ENCODE measurements around the gene RUNX3. TPM values are rescaled to one million over a fixed set of nuclear protein-coding genes. Genes with fewer than 3 reads are reported as not detected.

Gene RUNX3
- total and polyA plus RNA-seq, 2 donors from 2014 or later: 0.47 to 7.9 TPM

- Histone ChIP-seq H3K9me3 (ENCODE audit: control insufficient read depth in 2 of 3, insufficient read depth in 1 of 3, low read length in 3 of 3) (no peaks in the 10 kb centered on the region), H3K27me3 (ENCODE audit: control insufficient read depth, insufficient read depth, low read length) (no peaks in the 10 kb centered on the region), H3K36me3 (ENCODE audit: control insufficient read depth in 2 of 3, insufficient read depth in 3 of 3, low read length in 3 of 3) (no peaks in the 10 kb centered on the region), H3K27ac (ENCODE audit: low read depth in 2 of 2, low read length in 2 of 2) (no peak overlapping the region), H3K4me3 (ENCODE audit: low read length in 3 of 3) (no peak overlapping the region), H3K9ac (ENCODE audit: low read length in 3 of 3) (no peak overlapping the region), H3K4me1 (ENCODE audit: control insufficient read depth in 2 of 3, insufficient read depth in 2 of 3, low read depth in 1 of 3, low read length in 3 of 3) (no peaks in the 10 kb centered on the region)
- peak in 3 of 5 donors; percentile 3 to 49 (median 28) for DNase-seq
- TF ChIP-seq CTCF (IDR thresholded peaks at IDR 0.05; ENCODE audit: borderline replicate concordance, extremely low read depth, insufficient read depth): no peak
- intact Hi-C loops (cut with DNase I): no loop called here
- FAIRE-seq: no peak
These were observed 28.9 kb downstream of the RUNX3 start for GRCh38 chr1:24900985-24901781.

DNA sequence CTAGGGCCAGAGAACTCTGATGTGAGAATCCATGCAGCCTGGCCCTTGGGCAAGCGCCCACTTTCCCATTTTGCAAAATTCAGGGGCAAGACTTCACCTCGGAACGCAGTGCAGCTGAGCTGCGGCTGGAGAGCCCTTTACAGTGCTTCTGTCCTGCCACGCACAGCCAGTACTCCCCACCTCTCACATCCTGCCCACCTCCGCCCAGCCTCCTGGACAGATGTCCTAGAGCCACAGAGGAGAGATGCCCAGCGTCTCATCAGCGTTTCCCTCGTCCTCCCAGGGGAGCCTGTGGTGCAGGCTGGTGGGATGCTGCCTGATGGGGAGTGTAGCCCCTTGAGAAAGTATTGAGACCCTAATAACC lies 29.6 kb downstream of the RUNX3 start:
- no peak for FAIRE-seq
- Histone ChIP-seq H3K36me3 (ENCODE audit: control insufficient read depth in 2 of 3, insufficient read depth in 3 of 3, low read length in 3 of 3) (no peaks in the 10 kb centered on the region), H3K27ac (ENCODE audit: low read depth in 2 of 2, low read length in 2 of 2) (no peak overlapping the region), H3K27me3 (ENCODE audit: control insufficient read depth, insufficient read depth, low read length) (no peaks in the 10 kb centered on the region), H3K9ac (ENCODE audit: low read length in 3 of 3) (no peak overlapping the region), H3K4me3 (ENCODE audit: low read length in 3 of 3) (no peak overlapping the region), H3K9me3 (ENCODE audit: control insufficient read depth in 2 of 3, insufficient read depth in 1 of 3, low read length in 3 of 3) (no peaks in the 10 kb centered on the region), H3K4me1 (ENCODE audit: control insufficient read depth in 2 of 3, insufficient read depth in 2 of 3, low read depth in 1 of 3, low read length in 3 of 3) (no peaks in the 10 kb centered on the region)
- peak in 3 of 5 donors; percentile 3 to 61 (median 22) for DNase-seq
- no peak for TF ChIP-seq CTCF (IDR thresholded peaks at IDR 0.05; ENCODE audit: borderline replicate concordance, extremely low read depth, insufficient read depth)
- intact Hi-C loops (cut with DNase I): no loop called here

- Histone ChIP-seq H3K27me3 (ENCODE audit: control insufficient read depth, insufficient read depth, low read length) (no peaks in the 10 kb centered on the region), H3K9ac (ENCODE audit: low read length in 3 of 3) (no peak overlapping the region), H3K36me3 (ENCODE audit: control insufficient read depth in 2 of 3, insufficient read depth in 3 of 3, low read length in 3 of 3) (no peaks in the 10 kb centered on the region), H3K27ac (ENCODE audit: low read depth in 2 of 2, low read length in 2 of 2) (no peak overlapping the region), H3K9me3 (ENCODE audit: control insufficient read depth in 2 of 3, insufficient read depth in 1 of 3, low read length in 3 of 3) (no peaks in the 10 kb centered on the region), H3K4me3 (ENCODE audit: low read length in 3 of 3) (no peak overlapping the region), H3K4me1 (ENCODE audit: control insufficient read depth in 2 of 3, insufficient read depth in 2 of 3, low read depth in 1 of 3, low read length in 3 of 3) (no peaks in the 10 kb centered on the region)
- peak in 3 of 5 donors; percentile 8 to 18 (median 16) for DNase-seq
- FAIRE-seq: no peak
- intact Hi-C loops (cut with DNase I): no loop called here
- no peak for TF ChIP-seq CTCF (IDR thresholded peaks at IDR 0.05; ENCODE audit: borderline replicate concordance, extremely low read depth, insufficient read depth)
These were observed 30.2 kb downstream of the RUNX3 start for GRCh38 chr1:24899581-24900485.
